ENCODE data around the gene IFI35. TPM values are rescaled to one million over a fixed set of nuclear protein-coding genes. Genes with fewer than 3 reads are reported as not detected.

The IFI35 gene
- total and polyA plus RNA-seq, 9 of the 15 experiments (the other 6 are each of a cell fraction or from before 2014, with no cell fraction given): 4.4 to 13.1 (median 10.2) TPM

DNA sequence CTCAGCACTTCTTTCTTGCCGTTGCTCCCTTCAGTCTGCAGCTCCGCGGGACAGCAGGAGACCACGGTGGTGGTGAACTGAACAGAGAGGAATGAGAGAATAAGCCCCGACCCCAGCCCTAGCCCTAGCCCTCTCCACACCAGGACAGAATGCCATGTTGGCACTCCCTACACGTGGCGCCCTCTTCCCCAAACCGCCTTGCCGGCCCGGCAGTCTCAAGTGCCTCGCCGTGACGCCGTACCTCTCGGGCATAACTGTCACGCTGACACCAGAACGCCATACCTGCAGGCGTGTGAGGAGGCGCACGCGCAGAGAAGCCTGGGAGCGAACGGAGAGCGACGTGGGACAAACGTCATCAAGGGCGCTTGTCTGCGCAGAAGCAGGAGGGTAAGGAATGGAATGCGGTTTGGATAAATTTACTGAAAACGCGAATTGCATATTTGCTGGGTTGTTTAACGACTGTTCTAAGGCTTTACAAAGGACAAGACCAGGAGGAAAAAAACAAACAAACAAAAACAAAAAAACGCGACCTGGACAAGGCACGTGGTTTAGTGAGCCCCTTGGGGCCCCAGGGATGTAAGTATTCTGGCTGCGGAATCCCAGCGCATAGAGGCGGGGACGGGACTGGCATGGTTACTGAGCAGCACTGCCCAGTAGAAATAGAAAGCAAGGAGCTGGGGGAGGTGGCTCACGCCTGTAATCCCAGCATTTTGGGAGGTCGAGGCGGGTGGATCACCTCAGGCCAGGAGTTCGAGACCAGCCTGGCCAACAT lies 42.2 kb upstream of the IFI35 start, which contains the start of gene AARSD1 (continued):
- TF ChIP-seq, protein P1, sequence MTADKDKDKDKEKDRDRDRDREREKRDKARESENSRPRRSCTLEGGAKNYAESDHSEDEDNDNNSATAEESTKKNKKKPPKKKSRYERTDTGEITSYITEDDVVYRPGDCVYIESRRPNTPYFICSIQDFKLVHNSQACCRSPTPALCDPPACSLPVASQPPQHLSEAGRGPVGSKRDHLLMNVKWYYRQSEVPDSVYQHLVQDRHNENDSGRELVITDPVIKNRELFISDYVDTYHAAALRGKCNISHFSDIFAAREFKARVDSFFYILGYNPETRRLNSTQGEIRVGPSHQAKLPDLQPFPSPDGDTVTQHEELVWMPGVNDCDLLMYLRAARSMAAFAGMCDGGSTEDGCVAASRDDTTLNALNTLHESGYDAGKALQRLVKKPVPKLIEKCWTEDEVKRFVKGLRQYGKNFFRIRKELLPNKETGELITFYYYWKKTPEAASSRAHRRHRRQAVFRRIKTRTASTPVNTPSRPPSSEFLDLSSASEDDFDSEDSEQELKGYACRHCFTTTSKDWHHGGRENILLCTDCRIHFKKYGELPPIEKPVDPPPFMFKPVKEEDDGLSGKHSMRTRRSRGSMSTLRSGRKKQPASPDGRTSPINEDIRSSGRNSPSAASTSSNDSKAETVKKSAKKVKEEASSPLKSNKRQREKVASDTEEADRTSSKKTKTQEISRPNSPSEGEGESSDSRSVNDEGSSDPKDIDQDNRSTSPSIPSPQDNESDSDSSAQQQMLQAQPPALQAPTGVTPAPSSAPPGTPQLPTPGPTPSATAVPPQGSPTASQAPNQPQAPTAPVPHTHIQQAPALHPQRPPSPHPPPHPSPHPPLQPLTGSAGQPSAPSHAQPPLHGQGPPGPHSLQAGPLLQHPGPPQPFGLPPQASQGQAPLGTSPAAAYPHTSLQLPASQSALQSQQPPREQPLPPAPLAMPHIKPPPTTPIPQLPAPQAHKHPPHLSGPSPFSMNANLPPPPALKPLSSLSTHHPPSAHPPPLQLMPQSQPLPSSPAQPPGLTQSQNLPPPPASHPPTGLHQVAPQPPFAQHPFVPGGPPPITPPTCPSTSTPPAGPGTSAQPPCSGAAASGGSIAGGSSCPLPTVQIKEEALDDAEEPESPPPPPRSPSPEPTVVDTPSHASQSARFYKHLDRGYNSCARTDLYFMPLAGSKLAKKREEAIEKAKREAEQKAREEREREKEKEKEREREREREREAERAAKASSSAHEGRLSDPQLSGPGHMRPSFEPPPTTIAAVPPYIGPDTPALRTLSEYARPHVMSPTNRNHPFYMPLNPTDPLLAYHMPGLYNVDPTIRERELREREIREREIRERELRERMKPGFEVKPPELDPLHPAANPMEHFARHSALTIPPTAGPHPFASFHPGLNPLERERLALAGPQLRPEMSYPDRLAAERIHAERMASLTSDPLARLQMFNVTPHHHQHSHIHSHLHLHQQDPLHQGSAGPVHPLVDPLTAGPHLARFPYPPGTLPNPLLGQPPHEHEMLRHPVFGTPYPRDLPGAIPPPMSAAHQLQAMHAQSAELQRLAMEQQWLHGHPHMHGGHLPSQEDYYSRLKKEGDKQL (CRISPR knock-in tag; IDR thresholded peaks at IDR 0.05; ENCODE audit: borderline replicate concordance): no peak
- TF ChIP-seq PML (IDR thresholded peaks at IDR 0.05; ENCODE audit: low read length) (peak; percentile 71; the same call in 1 of the 2 replicates), ZKSCAN1 (IDR thresholded peaks at IDR 0.05; ENCODE audit: low read depth, low read length) (0 out of 2 replicates have a peak, but pooled peaks have one; percentile 48), ELF2 (CRISPR knock-in tag; IDR thresholded peaks at IDR 0.05) (no peak), RNF2 (IDR thresholded peaks at IDR 0.05) (0 out of 2 replicates have a peak, but pooled peaks have one; percentile 49), MEF2D (tag; conservative IDR thresholded peaks at IDR 0.05; ENCODE audit: low read depth) (no peak), TEAD2 (tag; IDR thresholded peaks at IDR 0.05) (0 out of 2 replicates have a peak, but pooled peaks have one; percentile 29), POLR2AphosphoS2 (IDR thresholded peaks at IDR 0.05; ENCODE audit: low read length) (peak; percentile 81; the same call in 1 of the 2 replicates), PHB2 (IDR thresholded peaks at IDR 0.05; ENCODE audit: low read depth) (peak; percentile 30; the same call in 1 of the 2 replicates), HDGF (IDR thresholded peaks at IDR 0.05) (no peak), NR2C2 (CRISPR knock-in tag; IDR thresholded peaks at IDR 0.05) (no peak), NR2C2 (tag; IDR thresholded peaks at IDR 0.05) (peak; percentile 46; the same call in 1 of the 2 replicates), SMARCA4 (IDR thresholded peaks at IDR 0.05) (no peak), CREB1 (IDR thresholded peaks at IDR 0.05) (peak; percentile 94), CREB1 (CRISPR knock-in tag; IDR thresholded peaks at IDR 0.05) (peak; percentile 85), TBP (optimal IDR thresholded peaks at IDR 0.05; ENCODE audit: low read depth, low read length) (peak; percentile 87), ARNT (IDR thresholded peaks at IDR 0.05) (peak; percentile 15 to 44; a peak in 1 of 4 replicates), ZNF830 (CRISPR knock-in tag; IDR thresholded peaks at IDR 0.05) (no peak), ASH1L (IDR thresholded peaks at IDR 0.05; ENCODE audit: borderline replicate concordance, low read depth, partially characterized antibody) (no peak)
- TF ChIP-seq, protein P2, sequence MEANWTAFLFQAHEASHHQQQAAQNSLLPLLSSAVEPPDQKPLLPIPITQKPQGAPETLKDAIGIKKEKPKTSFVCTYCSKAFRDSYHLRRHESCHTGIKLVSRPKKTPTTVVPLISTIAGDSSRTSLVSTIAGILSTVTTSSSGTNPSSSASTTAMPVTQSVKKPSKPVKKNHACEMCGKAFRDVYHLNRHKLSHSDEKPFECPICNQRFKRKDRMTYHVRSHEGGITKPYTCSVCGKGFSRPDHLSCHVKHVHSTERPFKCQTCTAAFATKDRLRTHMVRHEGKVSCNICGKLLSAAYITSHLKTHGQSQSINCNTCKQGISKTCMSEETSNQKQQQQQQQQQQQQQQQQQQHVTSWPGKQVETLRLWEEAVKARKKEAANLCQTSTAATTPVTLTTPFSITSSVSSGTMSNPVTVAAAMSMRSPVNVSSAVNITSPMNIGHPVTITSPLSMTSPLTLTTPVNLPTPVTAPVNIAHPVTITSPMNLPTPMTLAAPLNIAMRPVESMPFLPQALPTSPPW (CRISPR knock-in tag; IDR thresholded peaks at IDR 0.05): no peak
- TF ChIP-seq, protein P3, sequence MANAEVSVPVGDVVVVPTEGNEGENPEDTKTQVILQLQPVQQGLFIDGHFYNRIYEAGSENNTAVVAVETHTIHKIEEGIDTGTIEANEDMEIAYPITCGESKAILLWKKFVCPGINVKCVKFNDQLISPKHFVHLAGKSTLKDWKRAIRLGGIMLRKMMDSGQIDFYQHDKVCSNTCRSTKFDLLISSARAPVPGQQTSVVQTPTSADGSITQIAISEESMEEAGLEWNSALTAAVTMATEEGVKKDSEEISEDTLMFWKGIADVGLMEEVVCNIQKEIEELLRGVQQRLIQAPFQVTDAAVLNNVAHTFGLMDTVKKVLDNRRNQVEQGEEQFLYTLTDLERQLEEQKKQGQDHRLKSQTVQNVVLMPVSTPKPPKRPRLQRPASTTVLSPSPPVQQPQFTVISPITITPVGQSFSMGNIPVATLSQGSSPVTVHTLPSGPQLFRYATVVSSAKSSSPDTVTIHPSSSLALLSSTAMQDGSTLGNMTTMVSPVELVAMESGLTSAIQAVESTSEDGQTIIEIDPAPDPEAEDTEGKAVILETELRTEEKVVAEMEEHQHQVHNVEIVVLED (CRISPR knock-in tag; IDR thresholded peaks at IDR 0.05): peak; percentile 77
